Activated CD8-positive, alpha-beta memory T cell treated with anti-CD3 and anti-CD28 coated beads for 48 hours (primary cell): ENCODE results near the gene TYROBP.
"Not testable (repeated sequence)": the region's sequence is repeated elsewhere in the genome, so short reads cannot be mapped to it uniquely, and the experiment has no call there.

Experiments
- DNase-seq, 3 experiments: peaks; one replicate each; pipeline ENCODE4 v3.0.0-alpha.2; 2020; ENCODE audit warnings: low read depth in 2 of 3, low spot score in 2 of 3

The TYROBP gene

DNA sequence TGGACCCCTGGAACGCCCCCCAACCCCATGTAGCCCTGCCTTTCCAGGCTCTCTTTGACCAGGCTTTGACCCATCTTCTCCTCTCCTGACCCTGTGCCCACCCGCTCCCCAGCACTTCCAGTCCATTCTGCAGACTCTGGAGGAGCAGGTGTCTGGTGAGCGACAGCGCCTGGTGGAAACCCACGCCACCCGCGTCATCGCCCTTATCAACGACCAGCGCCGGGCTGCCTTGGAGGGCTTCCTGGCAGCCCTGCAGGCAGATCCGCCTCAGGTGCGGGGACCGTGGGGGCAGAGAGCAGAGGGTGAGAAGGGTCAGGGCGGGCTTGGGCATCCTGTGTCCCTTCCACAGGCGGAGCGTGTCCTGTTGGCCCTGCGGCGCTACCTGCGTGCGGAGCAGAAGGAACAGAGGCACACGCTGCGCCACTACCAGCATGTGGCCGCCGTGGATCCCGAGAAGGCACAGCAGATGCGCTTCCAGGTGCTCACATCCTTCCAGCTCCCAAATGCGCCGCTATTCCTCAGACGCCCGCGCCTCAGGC is 33.6 kb downstream of the TYROBP start:
- no peak for DNase-seq

DNA sequence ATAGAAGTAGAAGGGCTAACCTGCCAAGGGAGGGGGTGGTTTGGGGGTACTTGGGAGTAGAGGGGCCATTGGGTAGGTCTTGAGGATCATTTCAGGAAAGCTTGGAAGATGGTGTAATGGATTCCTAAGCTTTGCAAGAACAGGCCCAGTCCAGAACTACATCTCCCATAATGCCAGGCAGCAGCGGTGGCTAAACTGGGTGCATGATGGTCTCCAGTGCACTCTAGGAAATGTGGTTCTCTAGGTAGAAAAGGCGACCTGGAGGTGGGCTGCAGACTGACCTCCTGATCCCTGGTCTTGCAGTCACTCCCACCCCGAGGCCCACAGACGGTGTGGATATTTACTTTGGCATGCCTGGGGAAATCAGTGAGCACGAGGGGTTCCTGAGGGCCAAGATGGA is 35.9 kb downstream of the TYROBP start:
- no peak for DNase-seq

DNA sequence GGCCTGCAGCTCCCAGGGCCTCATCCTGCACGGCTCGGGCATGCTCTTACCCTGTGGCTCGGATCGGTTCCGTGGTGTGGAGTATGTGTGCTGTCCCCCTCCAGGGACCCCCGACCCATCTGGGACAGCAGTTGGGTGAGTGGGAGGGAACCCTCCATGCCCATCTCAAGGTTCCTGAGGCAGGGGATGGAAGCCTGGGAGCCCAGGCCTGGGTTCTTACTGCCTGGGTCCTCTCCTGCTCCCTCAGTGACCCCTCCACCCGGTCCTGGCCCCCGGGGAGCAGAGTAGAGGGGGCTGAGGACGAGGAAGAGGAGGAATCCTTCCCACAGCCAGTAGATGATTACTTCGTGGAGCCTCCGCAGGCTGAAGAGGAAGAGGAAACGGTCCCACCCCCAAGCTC is 36.5 kb downstream of the TYROBP start:
- DNase-seq, result no peak

DNA sequence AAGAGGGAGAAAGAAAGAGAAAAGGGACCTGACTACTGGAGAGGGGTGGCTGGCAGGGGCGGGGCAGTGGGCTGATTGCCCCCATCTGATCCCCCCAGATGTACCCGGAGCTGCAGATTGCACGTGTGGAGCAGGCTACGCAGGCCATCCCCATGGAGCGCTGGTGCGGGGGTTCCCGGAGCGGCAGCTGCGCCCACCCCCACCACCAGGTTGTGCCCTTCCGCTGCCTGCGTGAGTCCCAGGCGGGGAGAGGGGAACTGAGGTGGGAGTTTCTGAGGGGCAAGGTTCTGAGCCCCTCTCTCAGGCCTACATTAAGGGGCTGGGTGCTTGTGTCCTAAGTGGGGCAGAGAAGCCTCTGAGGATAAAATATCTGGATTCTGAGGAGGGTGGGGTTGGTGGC is 37.3 kb downstream of the TYROBP start:
- DNase-seq, result no peak

DNA sequence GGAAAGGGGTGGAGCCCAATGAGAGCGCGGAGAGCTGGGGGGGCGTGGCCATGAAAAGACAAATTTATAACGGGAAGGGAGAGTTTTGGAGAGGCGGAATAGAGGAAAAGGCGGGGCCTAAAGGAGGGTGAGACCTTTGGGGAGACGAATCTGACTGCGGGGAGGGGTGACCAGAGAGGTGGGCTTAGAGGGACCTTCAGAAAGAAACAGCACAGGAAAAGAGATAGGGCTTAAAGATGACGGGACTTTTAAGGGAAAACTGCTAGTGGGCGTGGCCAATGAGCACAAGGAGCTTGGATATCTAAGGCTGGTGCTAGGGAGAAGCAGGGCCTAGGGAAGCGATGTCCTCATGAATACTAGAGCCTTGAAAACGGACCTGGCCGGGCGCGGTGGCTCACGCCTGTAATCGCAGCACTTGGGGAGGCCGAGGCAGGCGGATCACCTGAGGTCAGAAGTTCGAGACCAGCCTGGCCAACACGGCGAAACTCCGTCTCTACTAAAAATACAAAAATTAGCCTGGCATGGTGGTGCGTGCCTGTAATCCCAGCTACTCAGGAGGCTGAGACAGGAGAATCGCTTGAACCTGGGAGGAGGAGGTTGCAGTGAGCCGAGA is 37.9 kb downstream of the TYROBP start:
- not testable (repeated sequence) for DNase-seq

DNA sequence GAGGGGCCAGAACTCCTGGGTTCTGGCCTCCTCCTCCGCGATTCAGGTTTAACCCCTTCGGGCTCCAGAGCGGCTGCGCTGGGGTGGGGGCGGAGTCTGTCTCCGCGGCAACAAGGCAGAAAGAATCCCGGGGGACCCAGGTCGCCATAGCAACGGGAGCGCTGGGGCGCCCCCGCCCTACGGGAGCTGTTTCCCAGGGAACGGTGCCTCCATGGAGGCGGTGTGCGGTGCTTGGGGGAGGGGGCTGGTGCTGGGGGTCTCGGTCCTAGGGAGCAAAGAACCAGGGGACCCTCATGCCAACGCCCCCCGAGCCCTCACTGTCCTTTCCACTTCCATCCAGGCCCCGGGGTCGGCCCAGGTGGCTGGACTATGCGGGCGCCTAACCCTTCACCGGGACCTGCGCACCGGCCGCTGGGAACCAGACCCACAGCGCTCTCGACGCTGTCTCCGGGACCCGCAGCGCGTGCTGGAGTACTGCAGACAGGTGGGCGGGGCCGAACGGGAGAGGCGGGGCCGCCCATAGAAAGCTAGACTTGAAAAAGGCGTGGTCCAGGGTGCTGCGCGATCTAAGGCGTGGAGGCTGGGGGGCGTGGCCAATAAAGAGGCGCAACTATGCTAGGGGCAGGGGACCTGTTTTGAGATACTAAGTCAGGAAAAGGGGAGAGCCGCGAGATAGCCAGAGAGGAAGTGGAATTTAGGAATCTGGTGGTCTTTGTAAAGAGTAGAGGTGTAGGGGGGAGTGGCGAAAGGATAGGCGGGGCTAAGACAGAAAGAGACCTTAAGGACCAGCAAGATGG is 38.6 kb downstream of the TYROBP start:
- peak; percentile 54 to 70 (median 67) for DNase-seq

DNA sequence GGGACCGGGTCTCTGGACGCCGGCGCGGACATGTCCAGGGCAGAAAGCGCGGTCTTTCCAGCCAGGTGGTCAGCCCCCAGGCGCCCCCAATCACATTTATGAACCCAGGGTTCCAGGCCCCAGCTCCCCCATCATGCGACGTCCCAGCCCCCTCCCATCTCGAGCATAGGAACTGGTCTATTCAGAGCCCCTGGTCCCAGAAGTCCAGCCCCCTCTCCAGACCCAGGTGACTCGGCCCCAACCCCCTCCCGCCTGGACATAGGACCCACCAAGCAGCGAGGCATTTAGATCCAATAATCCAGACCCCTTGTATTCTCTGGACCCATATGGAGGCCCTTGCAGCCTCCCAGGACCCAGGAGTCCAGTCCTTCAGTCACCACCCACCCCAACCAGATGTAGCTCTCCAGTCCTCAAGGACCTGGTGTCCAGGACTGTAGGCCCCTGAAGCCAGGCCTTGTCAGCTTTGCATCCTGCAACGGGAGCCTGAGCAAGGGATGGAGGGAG is 39.2 kb downstream of the TYROBP start:
- no peak for DNase-seq

DNA sequence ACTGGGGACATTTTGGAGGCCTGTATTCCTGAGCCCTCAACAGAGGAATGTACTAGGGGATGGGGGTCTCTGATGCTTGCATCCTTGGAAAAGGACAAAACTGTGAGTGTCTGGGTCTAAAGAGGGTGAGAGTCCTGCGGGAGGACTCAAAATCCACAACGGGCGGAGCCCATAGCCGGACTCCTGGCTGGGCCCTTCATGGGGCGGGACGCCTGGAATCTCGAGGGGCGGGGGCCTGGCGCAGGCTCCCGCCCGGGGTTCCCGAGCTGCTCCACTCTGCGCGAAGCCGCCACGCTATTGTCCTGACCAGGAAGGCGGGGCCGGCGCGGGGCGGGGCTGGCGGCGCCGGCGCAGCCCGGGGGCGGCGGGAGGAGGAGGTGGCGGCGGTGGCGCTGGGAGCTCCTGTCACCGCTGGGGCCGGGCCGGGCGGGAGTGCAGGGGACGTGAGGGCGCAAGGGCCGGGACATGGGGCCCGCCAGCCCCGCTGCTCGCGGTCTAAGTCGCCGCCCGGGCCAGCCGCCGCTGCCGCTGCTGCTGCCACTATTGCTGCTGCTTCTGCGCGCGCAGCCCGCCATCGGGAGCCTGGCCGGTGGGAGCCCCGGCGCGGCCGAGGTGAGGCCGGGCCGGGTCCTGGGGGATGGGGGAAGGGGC is 39.8 kb downstream of the TYROBP start, which contains the start of gene APLP1:
Gene APLP1 (plus strand): TSS at position 403 of the 651 bp plus-strand sequence. CDS start 63 bp downstream, at position 466.
- DNase-seq, result peak; percentile 30 to 54 (median 45)

DNA sequence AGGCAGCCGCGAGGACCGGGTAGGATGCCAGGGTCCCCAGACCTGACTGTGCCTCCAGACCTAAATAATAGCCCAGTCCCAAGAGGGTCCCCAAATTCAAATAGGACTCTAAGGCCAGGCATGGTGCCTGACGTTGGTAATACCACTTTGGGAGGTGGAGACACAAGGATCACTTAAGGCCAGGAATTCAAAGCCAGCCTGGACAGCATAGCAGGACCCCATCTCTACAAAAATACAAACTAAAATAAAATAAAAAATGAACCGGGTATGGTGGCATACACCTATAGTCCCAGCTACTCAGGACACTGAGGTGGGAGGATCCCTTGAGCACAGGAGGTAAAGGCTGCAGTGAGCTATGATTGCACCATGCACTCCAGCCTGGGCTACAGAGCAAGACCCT is 45.1 kb downstream of the TYROBP start:
- DNase-seq, result no peak

DNA sequence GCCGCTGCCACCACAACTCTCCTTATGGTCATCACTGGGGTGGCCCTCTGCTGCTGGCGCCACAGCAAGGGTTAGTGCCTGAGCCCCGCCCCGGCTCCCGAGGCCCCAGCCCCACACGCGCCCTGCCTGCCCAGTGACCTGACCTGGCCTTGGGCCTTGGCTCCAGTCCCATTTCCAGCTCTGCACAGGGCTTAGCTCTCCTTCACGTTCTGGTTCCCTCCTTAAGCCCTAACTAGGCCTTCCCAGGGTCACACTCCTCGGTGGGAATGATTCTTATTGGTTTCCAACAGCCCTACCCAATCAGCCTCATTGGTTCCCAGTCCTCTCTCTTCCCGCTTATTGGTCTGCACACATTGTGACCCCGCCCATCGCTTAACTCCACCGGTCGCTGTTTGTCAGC is 45.6 kb downstream of the TYROBP start:
- no peak for DNase-seq

DNA sequence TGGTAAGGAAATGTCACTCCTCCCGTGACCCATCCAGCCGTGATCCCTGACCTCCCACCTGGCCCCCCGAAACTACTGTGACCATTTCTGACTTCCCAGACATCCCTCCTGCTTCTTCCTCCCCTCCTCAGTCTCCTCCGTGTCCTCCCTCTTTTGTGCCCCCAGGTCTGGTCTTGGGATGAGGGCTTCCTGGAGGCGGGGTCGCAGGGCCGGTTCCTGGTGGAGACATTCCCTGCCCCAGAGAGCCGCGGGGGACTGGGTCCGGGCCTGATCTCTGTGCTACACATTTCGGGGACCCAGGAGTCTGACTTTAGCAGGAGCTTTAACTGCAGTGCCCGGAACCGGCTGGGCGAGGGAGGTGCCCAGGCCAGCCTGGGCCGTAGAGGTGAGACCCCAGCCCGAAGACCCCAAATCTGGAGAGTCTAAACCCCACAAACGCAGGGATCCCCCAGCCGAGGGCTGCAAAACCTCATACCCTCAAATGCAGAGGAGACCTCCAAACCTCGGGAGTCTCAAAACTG is 46.4 kb downstream of the TYROBP start:
- no peak for DNase-seq

DNA sequence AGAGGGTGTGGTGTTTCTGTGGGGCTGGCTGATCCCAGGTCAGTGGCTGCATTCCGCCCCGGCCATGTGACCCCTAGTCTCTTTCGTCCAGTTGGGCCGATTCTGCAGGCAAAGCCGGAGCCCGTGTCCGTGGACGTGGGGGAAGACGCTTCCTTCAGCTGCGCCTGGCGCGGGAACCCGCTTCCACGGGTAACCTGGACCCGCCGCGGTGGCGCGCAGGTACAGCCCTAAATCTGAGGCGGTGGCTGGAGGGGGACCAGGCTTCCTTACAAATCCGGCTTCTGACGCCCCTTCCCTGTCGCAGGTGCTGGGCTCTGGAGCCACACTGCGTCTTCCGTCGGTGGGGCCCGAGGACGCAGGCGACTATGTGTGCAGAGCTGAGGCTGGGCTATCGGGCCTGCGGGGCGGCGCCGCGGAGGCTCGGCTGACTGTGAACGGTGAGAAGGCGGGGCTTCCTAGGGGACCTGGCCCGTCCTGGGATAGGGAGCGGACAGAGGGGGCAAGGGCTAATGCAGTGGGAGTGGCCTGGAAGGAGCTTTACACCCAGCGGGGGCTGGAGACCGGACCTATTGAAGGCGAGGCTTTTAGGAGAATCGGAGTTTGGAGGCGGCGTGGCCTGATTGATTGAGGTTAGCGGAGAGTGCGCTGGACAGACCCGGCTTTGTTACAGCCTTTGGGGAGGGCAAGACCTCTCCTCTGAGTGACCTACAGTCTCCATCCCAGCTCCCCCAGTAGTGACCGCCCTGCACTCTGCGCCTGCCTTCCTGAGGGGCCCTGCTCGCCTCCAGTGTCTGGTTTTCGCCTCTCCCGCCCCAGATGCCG is 47.1 kb downstream of the TYROBP start:
- DNase-seq, result no peak

DNA sequence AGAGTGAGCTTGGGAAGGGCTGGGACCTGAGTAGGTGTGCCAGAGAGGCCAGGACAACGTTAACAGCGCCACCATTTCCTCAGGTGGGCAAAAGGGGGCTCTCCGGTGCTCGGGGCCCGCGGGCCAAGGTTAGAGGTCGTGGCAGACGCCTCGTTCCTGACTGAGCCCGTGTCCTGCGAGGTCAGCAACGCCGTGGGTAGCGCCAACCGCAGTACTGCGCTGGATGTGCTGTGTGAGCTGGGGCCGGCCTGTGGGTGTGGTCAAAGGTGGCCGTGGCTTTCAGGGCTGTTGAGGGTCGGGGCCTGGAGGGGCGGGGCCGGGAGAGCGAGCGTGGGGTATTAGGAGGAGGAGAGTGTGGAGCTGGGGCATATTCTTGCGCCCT is 47.7 kb downstream of the TYROBP start:
- DNase-seq, result no peak

DNA sequence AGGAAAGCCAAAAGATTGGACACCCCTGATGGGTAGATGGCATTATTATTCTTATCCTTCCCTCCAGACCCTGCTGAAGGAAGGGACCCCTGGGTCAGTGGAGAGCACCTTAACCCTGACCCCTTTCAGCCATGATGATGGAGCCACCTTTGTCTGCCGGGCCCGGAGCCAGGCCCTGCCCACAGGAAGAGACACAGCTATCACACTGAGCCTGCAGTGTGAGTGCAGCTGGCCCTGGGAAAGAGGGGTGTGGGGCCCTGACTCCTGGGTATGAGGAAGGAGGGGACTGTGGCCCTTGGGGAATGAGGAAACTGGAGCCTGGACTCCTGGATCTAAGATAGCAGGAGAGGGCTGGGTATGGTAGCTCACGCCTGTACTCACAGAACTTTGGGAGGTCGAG is 48.7 kb downstream of the TYROBP start:
- no peak for DNase-seq

DNA sequence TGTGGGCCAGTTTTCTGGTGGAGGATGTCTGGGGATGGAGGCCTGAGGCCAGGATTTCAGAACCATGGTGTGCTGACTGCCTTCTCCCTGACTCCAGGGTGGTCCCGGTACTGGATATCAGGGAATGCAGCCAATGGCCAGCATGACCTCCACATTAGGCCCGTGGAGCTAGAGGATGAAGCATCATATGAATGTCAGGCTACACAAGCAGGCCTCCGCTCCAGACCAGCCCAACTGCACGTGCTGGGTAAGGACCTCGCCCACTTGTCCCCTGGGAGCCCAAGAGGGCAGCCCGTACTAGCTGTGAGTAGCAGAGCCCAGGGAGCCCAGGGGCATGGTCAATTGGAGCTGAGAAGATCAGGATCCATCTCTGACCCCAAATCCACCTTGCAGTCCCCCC is 49.8 kb downstream of the TYROBP start:
- DNase-seq, result no peak

DNA sequence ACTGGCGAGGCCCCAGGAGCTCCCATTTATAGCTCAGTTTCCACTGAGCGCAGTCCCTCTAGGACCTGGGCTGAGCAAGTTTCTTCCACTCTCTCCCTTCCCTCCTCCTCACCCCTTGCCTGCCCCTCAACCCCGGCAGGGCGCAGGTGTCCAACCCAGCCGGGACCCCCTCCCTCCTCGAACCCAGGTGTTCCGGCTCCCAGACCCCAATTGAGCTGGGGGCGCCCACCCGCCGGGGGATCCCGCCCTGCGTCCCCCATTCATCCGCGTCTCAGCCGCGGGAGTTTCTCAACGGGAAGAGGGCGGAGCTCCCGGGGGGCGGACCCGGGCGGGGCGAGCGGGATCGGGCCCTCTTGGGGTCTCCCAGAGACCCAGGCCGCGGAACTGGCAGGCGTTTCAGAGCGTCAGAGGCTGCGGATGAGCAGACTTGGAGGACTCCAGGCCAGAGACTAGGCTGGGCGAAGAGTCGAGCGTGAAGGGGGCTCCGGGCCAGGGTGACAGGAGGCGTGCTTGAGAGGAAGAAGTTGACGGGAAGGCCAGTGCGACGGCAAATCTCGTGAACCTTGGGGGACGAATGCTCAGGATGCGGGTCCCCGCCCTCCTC is 51.4 kb downstream of the TYROBP start, which contains the start of gene KIRREL2:
Gene KIRREL2 (plus strand): TSS at position 366 of the 604 bp plus-strand sequence. CDS start 209 bp downstream, at position 575.
- DNase-seq, result no peak
